ENCODE measurements around the gene TCHP. TPM values are rescaled to one million over a fixed set of nuclear protein-coding genes. Genes with fewer than 3 reads are reported as not detected.

Gene TCHP
- total RNA-seq, 4 donors from 2014 or later, result 11.4 to 39.6 (median 21.1) TPM

DNA sequence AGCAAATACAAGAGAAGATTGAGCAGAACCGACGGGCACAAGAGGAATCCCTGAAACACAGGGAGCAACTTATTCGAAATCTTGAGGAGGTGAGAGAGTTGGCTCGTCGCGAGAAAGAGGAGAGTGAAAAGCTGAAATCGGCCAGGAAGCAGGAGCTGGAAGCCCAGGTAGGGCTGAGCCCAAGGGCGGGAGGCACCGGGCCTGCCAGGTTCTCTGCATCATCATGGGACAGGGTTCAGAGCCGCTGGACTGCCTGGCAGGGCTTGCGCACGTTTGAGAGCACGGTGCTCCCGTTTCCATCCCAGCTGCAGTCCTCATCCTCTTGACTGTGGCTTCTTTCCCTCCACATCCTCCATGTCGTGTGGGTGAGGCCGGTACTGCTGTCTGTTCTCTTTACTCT, 14.4 kb downstream of the TCHP start:
- DNase-seq (ENCODE audit: low spot score in 2 of 2), result no peak
- no peak for TF ChIP-seq CTCF (IDR thresholded peaks at IDR 0.05)
- TF ChIP-seq POLR2A (IDR thresholded peaks at IDR 0.05), result no peak
- no peak for TF ChIP-seq EP300 (IDR thresholded peaks at IDR 0.05)
- Histone ChIP-seq H3K4me1 (peaks cover 0 to 6% (median 0%) of the 10 kb centered on the region in 4 donors), H3K4me3 (no peak overlapping the region), H3K27ac (no peak overlapping the region), H3K36me3 (peaks cover 5 to 99% (median 11%) of the 10 kb centered on the region in 3 donors), H3K27me3 (no peaks in the 10 kb centered on the region), H3K9me3 (no peaks in the 10 kb centered on the region)
- WGBS, 2 donors, result 91 to 94% methylated on average over 16 of the region's 16 CpGs

DNA sequence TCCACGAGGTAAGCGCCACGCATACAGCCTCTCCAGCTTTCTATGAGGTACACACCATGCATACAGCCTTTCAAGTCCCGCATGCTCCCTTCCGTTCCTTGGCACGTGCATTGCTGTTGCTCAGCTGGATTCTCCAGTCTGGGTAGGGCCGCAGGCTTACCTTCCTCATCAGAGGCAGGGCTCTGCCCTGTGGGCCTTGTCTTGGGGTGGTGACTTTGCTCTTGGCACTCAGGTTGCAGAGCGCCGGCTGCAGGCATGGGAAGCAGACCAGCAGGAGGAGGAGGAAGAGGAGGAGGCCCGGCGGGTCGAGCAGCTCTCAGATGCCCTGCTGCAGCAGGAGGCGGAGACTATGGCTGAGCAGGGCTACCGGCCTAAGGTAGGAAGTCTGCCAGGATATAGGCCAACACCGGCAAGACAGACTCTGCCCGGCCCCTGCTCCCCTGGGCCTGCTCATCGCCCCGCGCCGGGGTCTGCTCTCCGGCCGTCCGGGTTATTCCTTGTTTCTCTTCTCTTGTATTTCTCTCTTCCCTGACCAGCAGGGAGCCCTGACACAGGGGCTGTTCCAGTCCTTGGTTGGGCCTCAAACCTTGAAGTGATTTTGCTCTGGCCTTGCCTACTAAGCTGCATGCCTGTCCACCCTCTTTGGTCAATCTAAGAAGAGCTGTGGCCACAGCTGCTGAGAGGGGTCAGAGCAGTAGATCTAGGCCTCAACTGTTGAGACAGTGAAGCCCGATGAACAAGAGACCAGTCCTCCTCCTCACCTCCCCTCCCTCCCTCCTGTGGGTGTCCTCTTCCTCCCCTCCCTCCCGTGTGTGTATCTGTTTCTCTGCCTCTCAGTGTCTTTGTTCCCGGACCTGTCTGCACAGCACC, 15.3 kb downstream of the TCHP start:
- Histone ChIP-seq H3K36me3 (peaks cover 5 to 99% (median 7%) of the 10 kb centered on the region in 3 donors), H3K27ac (no peak overlapping the region), H3K27me3 (no peaks in the 10 kb centered on the region), H3K4me1 (peaks cover 0 to 6% (median 0%) of the 10 kb centered on the region in 4 donors), H3K9me3 (no peaks in the 10 kb centered on the region), H3K4me3 (no peak overlapping the region)
- TF ChIP-seq POLR2A (IDR thresholded peaks at IDR 0.05) (no peak), EP300 (IDR thresholded peaks at IDR 0.05) (no peak), CTCF (IDR thresholded peaks at IDR 0.05) (no peak)
- DNase-seq (ENCODE audit: low spot score in 2 of 2), result no peak
- WGBS, 2 donors, result 83 to 86% methylated on average over 26 of the region's 26 CpGs

DNA sequence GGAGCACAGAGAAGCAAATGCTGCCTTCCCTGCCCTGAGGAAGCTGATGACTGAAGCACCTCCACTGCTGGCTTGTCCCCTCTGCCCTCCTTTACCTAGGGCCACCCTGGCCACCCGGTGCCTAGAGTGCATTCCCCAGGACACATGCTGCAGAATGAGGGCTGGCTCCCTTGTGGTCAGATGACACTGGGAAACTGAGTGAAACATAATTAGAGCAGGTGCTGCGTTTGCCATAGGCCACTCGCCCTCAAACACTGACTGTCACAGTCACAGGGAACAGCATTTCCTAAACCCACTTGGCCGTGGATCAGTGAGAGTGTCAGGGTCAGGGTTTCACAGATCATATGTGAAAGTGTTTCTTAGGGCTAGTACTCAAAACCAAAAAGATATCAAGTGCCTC, 16.0 kb downstream of the TCHP start:
- DNase-seq (ENCODE audit: low spot score in 2 of 2), result no peak
- H3K4me3 ChIP-seq, result no peak overlapping the region
- no peaks in the 10 kb centered on the region for H3K9me3 ChIP-seq
- no peak for TF ChIP-seq EP300 (IDR thresholded peaks at IDR 0.05)
- H3K27ac ChIP-seq, result no peak overlapping the region
- peaks cover 5 to 100% (median 7%) of the 10 kb centered on the region in 3 donors for H3K36me3 ChIP-seq
- H3K4me1 ChIP-seq, result peaks cover 0 to 6% (median 0%) of the 10 kb centered on the region in 4 donors
- 87 to 90% methylated on average over 4 of the region's 4 CpGs for WGBS, 2 donors
- H3K27me3 ChIP-seq, result no peaks in the 10 kb centered on the region

- WGBS, 2 donors, result 66 to 78% methylated on average over 10 of the region's 10 CpGs
- Histone ChIP-seq H3K4me1 (peaks cover 0 to 3% (median 0%) of the 10 kb centered on the region in 4 donors), H3K27me3 (no peaks in the 10 kb centered on the region), H3K27ac (no peak overlapping the region), H3K36me3 (peaks cover 5 to 97% (median 5%) of the 10 kb centered on the region in 3 donors), H3K4me3 (no peak overlapping the region), H3K9me3 (no peaks in the 10 kb centered on the region)
- TF ChIP-seq EP300 (IDR thresholded peaks at IDR 0.05) (no peak), POLR2A (IDR thresholded peaks at IDR 0.05) (no peak), CTCF (IDR thresholded peaks at IDR 0.05) (no peak)
- no peak for DNase-seq (ENCODE audit: low spot score in 2 of 2)
Measured at GRCh38 chr12:109919456-109919855, 19.4 kb downstream of the TCHP start.

DNA sequence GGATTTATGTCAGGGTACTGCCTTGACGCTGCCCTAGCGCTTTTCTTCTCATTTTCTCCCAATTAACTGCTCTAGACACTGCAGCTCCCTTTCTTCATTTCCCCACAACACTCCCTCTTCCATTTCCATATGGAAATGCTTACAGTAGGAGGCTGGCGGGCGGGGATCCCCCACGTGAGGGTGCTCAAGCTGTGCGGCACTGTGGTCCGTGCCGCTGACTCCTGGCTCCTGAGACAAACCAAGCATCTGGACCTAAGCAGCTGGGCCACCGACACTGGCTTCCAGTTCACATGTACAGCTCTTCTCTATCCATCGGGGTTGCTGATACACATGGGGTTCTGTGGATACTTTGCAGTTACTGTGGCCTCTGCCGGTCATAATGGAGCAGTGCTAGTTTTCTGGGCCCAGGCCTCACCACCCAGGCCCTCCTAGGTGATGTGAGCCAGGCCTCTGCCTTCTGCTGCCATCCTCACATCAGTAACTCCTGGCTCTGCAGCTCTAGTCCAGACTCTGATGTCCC, 20.2 kb downstream of the TCHP start:
- Histone ChIP-seq H3K27me3 (no peaks in the 10 kb centered on the region), H3K36me3 (peaks cover 0 to 95% (median 4%) of the 10 kb centered on the region in 3 donors), H3K4me3 (no peak overlapping the region), H3K9me3 (no peaks in the 10 kb centered on the region), H3K4me1 (peaks cover 0 to 3% (median 0%) of the 10 kb centered on the region in 4 donors), H3K27ac (no peak overlapping the region)
- no peak for TF ChIP-seq POLR2A (IDR thresholded peaks at IDR 0.05)
- no peak for TF ChIP-seq EP300 (IDR thresholded peaks at IDR 0.05)
- no peak for TF ChIP-seq CTCF (IDR thresholded peaks at IDR 0.05)
- 72 to 75% methylated on average over 11 of the region's 11 CpGs for WGBS, 2 donors
- DNase-seq (ENCODE audit: low spot score in 2 of 2), result no peak
